Daoy (cell line): ENCODE results near the gene RHEB. TPM values are rescaled to one million over a fixed set of nuclear protein-coding genes. Genes with fewer than 3 reads are reported as not detected.
A peak's percentile ranks its signal among the peaks of the same experiment; 100 is the strongest.

Experiments used
- DNase-seq: peaks from one replicate; pipeline ENCODE4 v3.0.0-alpha.2; 2015; ENCODE audit warnings: low read depth
- total RNA-seq: library from RNA; depleted of rRNA; stranded (reverse); fragments of >200 nt; shearing (Covaris generic); gene quantifications from 2 replicates; pipeline ENCODE4 v1.2.3, GENCODE V29; 2014

RHEB gene
- total RNA-seq, 1 experiment from 2014 or later: 307 TPM

DNA sequence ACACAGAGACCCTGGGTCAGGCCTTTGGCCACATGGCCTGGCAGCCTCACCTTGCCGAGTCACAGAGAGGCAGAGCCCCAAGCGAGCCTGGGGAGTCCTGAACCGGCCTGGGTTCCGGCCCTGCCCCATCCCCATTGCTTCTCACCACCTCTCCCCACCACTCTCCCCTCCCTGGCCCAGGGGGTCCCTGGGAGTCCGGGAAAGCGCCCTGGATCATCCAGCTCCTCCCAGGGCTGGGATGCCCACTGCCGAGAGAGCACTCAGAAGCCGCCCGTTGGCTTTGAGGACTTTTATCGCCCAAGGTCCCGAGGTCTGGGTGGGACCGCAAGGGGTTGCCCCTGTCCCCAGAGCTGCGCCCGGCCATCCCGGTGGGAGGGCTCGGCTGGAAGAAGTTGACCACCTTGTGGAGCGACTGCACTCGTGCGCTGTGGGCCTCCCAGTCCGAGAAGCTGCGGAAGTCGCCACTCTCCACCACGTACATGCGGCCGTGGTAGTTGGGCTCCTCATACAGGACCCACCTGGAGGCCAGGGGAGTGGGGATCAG is 87.9 kb downstream of the RHEB start:
- no peak for DNase-seq

DNA sequence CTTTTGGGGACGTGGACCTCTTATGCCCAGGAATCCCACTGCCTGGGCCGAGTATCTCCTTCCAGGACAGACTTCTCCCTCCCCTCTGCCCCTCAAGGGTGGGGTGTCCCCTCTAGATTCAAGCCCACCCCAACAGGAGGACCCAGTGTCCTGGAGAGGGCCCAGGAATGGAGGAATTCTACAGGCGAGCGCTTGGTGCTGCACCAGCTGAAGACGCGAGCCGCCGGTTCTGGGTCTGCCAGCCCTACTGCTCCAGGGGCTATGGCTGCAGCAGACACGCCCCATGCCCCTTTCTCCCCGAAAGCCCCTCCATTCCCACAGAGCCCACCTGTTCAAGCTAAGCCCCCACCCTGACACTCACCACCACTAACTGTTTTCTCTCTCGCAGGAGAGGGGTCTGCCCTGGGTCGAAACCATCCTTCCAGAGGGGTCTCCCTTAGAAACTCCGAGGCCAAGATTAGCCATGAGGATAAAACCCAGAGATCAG is 88.4 kb downstream of the RHEB start:
- no peak for DNase-seq

DNA sequence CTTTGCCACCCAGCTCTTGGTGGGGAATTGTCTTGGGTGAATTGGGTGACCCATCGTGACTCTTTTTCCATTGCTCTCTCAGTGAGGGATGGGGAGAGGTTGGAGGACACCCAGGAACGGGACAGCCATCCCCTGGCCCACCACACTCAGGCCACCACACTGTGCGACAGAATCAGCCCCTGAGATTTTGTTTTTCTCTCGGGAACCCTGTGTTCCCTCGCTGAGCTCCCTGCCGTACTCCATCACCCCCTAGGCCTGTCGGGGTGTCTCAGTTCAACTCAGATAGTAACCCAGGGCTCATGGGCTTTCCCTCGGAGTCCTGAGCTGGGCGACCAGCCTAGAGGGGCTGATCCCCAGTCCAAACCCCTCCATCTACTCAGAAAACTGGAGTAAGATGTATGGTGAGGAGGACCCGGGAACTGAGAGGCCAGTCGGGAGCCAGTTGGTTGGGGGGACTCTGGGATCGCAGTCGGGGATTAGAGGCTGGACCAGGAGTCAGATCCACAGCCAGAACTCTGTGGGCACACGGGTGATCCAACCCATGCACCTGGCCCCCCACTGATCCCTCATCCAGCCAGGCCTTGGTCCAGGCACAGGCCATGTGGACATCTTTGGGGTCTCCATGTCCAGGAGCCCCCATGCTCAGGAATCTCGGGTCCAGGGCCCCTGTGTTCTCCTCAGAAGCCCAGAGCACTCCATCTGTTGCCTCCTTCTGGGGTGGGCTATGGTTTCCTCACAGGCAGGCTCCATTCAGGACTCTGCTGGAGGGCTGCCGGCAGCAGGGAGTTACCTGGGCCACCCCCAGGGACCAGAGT is 89.1 kb downstream of the RHEB start:
- no peak for DNase-seq

DNA sequence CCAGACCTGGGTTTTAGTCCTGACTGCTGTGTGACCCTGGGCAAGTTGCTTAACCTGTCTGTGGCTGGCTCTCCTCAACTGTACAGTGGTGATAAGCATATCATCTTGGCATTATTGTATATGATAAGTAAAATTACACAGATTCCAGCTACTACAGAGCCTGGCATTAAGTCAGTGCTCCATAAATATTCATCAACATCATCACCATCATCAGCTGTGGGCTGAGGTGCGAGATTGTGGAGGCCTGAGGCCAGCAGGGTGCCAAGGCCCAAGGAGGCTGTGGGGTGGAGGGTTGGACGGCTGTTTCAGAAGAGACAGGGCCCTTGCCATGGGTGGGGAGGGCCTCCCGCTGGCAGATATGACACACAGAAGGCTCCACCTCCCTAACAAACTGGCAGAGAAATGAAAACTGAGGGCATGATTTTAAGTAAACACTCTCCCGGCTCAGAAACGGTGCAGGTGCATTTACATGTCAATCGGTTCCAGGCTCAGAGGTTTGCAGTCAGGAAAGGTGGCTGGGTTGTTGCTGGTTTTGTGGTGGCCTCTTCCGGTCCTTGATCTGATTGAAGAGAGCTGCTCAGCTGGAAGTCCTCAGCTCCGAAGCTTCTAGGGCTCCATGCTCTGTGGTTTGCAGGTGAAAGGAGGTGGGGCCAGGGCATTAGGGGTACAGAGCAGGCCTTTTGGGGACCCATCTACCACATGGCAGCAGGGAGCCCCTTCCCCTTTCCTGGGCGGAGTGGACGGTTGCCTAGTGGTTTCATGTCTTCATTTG is 89.9 kb downstream of the RHEB start:
- peak; percentile 40 for DNase-seq

DNA sequence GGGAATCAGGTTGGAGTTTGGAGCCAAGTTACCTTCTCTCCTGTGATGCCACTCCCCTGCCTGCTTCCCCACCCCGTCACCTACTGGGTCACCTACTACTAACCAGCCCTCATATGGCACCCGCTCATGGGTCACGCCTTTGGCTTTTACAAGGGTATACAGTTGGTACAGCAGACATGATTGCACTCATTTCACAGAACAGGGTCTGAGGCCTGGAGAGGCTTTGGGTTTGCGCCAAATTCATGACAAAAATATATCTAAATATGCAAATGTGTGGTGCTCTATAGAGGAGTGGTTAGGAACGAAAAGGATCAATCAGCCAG is 90.5 kb downstream of the RHEB start:
- DNase-seq: no peak

DNA sequence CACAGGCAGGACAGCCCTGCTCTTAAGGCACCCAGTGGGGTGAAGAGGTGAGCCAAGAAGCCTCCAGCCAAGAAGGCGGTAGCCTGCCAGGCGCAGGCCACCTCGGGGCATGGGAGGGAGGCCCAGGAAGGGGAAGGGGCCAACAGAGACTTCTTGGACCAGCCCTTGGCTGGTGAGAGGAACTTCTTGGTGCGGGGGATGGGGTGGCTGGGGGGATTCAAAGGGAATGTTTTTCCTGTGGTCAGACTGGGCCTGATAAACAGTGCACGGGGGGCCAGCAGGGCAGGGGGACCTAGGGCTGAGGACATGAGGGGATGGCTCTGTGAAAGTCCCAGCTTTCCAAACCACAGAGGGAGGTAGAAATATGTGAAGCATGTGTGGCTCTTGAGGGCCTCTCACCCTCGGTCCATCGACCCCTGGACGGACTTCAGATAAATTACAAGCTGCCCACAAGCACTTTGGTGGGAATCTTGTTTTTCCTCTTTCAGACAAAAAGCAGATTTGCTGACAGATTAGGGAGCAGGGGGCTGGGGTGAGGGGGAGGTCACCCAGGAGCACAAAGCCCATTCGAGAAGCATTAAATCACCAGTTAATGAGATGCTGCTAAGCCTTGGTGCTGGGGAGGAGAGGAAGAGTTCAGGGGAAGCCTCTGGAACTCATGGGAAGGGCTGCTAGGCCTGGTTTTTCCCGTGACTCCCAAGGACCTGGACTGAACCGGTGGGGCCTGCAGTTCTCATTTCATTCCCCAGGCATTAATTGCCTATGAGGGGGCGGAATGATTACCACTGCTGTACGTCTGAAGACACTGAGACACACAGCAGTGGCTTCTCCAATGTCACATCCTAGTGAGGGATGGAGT is 91.1 kb downstream of the RHEB start:
- DNase-seq: peak; percentile 58

DNA sequence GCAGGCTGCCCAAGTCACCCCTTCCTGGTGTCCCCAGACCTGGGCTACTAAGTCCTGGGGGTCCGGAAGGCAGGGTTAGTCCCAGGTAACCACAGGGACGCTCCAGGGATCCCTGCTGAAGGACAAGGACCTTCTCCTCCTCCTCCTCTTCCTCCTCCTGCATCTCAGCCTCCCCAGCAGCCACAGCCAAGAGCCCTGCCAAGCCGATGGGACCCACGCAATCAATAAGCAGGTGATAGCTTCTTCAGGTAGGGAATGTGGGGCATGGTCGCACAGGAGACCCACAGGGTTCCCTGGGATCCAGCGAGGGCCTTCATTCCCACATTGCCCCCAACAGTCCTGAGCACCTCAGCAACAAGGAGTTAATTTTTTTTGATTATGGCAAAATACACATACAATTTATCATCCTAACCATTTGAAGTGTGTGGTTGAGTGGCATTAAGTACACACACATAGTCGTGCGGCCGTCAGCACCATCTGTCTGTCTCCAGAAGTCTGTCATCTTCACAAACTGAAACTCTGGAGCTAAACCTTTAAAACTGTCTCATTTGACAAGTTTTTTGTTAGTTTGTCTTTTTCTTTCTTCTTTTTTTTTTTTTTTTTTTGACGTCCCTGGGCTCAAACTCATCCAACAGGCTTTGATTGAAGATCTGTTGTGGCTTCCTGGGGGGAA is 91.9 kb downstream of the RHEB start:
- no peak for DNase-seq

DNA sequence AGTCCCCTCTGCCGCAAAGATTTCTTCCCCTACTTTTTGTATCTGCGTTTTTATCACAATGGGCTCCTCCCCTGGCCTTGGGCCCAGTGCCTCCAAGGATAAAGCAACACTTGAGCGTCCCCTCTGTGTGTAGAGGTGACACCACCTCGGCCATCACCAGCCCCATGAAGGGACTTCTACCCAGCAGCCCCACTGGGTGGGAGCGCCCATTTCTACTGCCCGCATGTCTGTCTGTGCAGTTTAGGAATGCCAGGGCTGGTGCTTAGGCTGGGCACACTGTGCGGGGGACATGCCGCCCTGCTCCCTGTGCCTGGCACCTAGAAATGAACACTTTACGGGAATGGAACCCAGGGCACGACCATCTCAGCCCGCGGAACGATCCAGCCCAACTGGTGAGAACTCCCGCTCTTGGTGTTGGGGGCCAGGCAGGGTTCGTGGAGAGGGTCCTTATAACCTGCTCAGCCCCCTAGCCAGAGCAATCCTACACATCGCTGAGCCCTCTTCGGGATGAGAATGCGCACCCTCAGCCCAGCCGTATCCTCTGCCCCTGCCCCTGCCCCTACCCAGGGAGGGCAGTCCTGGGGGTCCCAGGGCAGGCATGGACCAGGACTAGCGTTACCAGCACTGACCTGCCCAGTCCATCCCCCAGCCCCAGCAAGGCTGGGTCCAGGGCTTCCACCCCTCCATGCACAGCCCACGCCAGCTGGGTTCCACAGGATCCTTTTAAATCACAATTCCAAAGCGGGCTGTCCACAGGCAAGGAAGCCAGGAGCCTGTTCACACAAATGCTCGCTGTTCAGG is 92.6 kb downstream of the RHEB start:
- no peak for DNase-seq

DNA sequence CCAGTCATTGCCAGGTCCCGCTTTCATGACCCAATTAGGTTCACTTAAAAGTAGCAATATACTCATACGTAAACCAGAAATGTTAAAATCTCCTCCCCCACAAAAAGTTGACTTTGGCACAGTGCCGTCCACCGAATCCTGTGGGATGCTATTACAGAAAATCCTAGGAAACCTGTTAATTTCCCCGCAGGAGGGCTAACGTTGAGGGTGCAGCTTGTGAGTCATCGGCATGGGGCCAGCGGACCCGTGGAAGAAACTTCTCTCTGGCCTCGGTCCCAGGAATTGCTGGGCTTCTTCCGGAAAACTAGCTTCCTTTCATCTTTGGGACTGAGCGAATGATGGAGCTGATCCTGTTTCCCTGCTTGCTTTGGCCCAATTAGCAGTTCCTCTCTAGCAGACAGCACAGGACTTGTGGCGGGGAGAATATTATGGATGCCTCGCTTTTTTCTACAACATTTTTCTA is 93.2 kb downstream of the RHEB start:
- DNase-seq: peak; percentile 97

DNA sequence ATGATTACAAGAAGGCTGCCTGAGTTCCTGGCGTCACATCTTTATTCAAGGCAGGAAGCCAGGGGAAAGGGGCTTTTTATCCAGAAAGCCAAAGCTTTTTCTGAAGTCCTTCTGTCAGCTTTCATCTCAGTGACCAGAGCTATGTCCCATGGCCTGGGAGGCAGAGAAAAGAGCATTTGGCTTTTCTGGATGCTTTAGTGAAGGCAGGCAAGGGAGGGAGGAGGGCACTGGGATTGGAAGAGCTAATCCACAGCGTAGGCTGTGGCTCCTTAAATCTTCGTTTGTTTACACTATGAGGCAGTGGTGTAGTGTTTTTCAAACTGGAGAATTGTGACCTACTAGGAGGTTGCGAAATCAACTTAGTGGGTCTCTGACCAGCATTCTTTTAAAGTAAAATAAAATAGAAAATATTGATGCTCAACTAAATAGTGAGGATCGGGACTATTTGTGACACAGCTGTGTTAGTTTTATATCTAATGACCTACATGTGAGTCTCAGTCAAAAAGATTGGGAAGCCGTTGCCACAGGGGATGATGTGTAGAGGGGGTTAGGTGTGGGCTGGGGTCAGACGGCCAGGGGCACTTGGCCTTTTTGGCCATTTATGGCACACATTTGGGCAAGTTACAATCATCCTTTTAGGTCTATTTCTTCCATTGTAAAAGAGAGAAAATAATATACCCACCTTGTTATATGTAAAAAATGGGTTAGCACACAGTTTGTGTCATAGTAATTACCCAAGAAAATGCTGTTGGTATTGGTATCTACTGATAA is 93.8 kb downstream of the RHEB start:
- DNase-seq: peak; percentile 59

DNA sequence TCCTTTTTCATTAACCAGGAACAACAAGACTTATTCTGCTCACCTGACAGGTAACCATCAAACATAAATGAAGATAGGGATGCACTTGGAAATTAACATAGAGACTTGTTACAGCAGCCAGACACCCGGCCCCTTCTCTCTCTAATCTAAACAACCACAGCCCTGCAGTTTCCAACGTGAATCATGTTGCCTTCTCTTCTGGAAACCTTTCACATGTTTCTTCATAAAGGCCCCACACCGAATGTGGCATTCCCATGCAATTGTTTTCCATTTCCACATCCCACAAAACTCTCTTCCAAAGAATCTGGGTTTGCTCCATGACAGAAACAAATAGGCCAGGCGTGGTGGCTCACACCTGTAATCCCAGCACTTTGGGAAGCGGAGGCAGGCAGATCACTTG is 94.9 kb downstream of the RHEB start:
- DNase-seq: no peak

DNA sequence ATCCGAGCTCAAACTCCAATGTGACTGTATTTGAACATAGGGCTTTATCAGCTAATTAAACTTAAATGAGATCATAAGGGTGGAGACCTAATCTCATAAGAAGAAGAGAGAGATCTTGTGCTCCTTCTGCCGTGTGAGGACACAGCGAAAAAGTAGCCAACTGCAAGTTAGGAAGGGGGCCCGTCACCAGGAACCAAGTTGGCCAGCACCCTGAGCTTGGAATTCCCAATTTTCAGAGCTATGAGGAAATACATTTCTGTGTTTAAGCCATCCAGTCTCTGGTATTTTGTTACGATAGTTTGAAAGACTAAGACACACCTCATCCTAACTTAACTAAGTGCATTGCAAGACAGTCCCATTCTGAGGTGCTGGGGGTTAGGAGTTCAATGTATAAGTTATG is 95.8 kb downstream of the RHEB start:
- DNase-seq: no peak

DNA sequence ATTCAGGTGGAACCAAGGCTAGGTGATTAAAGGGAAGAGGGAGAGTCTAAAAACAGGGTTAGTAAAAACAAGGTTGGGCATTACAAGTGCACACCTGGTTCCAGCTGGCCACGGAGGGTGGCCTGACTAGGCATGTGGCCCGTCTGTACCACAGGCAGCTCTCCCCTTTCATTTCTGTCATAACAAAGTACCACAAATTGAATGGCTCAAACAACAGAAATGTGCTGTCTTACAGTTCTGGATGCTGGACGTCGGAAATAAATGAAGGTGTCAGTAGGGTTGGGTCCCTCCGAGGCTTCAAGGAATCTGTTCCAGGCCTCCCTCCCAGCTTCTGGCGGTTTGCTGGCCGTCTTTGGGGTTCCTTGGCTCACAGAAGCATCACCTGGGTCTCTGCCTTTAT is 96.5 kb downstream of the RHEB start:
- DNase-seq: no peak

DNA sequence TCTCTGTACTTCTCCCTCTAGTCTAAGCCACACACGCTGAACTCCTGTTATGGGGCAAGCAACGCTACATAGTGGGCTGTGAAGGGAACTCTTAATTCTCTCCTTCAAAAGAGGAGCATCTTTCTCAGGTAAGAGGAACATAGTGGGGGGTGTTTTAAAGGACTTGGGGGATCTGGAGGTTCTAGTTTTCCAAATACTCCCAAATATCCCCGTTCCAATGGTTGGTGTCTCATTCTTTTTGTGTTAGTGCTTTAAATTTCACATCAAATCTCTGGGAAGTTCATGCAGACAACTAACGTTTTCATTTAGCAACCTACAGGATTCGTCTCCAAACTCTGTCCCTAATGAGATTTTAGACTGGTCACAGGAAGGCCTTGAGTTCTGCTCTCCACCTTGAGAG is 97.5 kb downstream of the RHEB start:
- DNase-seq: no peak

DNA sequence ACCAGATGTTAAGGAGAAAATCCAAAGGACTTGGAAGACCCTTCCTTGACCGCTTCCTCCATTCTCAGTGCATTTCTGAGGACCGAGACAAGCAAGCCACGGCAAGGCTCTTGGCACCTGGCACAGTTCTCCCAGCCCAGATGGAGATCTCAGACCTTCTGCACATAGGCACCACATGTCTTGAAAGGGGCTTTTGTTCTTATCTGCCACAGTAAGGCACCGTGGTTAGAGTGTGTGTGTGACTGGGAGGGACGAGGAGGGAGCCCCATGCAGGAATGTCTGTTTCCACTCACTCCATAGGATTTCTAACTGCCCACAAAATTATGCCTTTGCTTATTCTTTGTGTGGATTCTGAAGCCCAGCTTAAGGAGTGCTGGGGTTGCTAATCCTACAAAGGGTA is 99.6 kb downstream of the RHEB start:
- DNase-seq: no peak

DNA sequence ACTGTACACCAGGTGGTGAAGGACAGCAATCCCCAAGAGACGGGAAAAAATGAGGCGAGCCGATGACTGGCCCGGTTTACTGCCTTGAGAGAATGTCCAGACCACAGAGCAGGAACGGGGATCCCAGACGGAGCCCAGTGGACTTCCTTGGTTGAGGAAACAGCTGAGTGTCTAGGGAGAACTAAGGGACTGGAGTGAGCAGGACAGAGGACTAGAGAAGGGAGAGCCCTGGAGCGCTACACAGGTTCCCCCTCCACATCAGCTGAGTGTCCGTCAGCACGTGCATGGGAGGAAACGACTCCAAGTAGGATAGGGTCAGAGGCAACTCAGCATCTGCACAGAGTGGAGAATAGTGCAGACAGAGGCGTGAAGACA is 102.8 kb downstream of the RHEB start:
- DNase-seq: no peak

DNA sequence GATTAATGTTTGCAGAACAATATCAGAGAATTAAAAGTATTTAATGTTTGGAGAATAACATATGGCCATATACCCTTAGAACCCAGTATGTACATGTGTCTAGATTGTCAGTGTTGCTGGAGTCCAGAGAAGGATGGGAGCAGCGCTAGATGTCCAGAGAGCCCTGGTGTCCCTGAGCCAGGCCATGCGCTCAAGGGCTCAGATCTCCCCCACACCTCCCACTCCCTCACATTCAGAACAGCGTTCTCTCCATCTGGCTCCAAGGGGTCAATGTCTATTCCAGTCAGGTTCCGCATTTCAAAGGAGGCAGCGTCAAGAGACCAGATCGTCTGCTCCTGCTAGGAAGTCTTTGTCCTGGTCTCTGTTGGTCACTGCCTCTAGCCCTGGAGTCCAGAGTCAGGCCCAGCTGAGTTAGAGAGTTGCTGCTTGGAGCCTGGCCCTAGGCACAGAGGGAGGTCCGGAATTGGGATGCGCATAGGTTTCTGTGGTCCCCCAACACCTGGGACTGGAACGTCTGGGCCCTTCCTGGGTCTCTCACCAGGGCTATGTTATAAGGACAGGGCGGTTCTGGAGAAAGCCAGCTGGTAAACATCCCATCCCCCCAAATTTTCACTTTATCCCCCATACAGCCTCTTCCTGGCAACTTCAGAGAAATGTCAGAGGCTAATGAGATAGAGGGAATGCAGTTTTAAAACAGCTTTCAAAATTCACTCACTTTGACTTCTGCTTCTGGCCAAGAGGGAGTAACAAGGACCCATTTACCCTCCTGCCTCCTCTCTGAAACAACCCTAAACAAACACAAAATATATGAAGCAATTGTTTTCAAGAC is 103.4 kb downstream of the RHEB start:
- DNase-seq: no peak
